Measurements from ENCODE around the gene ARRB2.

DNA sequence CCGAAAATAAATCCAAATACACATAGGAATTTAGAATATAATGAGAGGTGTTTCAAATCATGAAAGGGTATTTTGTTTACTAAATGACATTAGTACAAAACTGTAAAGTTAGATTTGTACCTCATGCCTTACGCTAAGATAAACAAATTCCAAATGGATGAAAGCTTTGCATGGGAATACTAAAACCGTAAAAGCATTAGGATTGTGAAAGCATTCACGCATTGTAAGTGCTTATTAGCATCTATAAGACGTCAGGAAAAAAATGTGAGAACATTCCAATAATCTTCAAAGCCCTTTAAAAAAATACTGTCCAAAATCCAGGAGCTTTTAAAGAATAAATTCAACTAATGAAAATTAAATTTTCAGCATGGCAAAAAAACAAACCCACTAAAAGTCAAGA, 44.1 kb upstream of the ARRB2 start:
- TF ChIP-seq, protein P1, sequence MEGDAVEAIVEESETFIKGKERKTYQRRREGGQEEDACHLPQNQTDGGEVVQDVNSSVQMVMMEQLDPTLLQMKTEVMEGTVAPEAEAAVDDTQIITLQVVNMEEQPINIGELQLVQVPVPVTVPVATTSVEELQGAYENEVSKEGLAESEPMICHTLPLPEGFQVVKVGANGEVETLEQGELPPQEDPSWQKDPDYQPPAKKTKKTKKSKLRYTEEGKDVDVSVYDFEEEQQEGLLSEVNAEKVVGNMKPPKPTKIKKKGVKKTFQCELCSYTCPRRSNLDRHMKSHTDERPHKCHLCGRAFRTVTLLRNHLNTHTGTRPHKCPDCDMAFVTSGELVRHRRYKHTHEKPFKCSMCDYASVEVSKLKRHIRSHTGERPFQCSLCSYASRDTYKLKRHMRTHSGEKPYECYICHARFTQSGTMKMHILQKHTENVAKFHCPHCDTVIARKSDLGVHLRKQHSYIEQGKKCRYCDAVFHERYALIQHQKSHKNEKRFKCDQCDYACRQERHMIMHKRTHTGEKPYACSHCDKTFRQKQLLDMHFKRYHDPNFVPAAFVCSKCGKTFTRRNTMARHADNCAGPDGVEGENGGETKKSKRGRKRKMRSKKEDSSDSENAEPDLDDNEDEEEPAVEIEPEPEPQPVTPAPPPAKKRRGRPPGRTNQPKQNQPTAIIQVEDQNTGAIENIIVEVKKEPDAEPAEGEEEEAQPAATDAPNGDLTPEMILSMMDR (IDR thresholded peaks at IDR 0.05; ENCODE audit: low read depth, low read length, missing input control) = no peak
- TF ChIP-seq YY1 (IDR thresholded peaks at IDR 0.05) = no peak
- TF ChIP-seq GABPA (IDR thresholded peaks at IDR 0.05 in 1 of 2, conservative IDR thresholded peaks at IDR 0.05 in 1 of 2) = no peak
- TF ChIP-seq SP1 (IDR thresholded peaks at IDR 0.05) = no peak
- TF ChIP-seq, protein P2, sequence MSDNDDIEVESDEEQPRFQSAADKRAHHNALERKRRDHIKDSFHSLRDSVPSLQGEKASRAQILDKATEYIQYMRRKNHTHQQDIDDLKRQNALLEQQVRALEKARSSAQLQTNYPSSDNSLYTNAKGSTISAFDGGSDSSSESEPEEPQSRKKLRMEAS (IDR thresholded peaks at IDR 0.05) = no peak
- TF ChIP-seq, protein P3, sequence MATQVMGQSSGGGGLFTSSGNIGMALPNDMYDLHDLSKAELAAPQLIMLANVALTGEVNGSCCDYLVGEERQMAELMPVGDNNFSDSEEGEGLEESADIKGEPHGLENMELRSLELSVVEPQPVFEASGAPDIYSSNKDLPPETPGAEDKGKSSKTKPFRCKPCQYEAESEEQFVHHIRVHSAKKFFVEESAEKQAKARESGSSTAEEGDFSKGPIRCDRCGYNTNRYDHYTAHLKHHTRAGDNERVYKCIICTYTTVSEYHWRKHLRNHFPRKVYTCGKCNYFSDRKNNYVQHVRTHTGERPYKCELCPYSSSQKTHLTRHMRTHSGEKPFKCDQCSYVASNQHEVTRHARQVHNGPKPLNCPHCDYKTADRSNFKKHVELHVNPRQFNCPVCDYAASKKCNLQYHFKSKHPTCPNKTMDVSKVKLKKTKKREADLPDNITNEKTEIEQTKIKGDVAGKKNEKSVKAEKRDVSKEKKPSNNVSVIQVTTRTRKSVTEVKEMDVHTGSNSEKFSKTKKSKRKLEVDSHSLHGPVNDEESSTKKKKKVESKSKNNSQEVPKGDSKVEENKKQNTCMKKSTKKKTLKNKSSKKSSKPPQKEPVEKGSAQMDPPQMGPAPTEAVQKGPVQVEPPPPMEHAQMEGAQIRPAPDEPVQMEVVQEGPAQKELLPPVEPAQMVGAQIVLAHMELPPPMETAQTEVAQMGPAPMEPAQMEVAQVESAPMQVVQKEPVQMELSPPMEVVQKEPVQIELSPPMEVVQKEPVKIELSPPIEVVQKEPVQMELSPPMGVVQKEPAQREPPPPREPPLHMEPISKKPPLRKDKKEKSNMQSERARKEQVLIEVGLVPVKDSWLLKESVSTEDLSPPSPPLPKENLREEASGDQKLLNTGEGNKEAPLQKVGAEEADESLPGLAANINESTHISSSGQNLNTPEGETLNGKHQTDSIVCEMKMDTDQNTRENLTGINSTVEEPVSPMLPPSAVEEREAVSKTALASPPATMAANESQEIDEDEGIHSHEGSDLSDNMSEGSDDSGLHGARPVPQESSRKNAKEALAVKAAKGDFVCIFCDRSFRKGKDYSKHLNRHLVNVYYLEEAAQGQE (IDR thresholded peaks at IDR 0.05) = no peak
- TF ChIP-seq, protein P4, sequence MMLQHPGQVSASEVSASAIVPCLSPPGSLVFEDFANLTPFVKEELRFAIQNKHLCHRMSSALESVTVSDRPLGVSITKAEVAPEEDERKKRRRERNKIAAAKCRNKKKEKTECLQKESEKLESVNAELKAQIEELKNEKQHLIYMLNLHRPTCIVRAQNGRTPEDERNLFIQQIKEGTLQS (IDR thresholded peaks at IDR 0.05) = no peak
